Thyroid gland (tissue), 4 donors: Measurements from ENCODE around the gene MRPL23.

ENCODE experiments used
- POLR2A ChIP-seq, 2 donors: fragments of 450-650 bp; IDR thresholded peaks; one replicate each; pipeline ENCODE4 v1.6.1; 2017; ENCODE audit warnings: antibody characterized with exemption in 2 of 2, mild to moderate bottlenecking in 2 of 2, moderate library complexity in 1 of 2
- TF ChIP-seq, protein P1 (sequence below), 6 experiments: fragments of 200-600 bp in 3 of 6; fragments of 450-650 bp in 3 of 6; sonication (generic) in 3 of 6; IDR thresholded peaks; one replicate each; pipeline ENCODE4 v1.5.1; 2016 to 2019; ENCODE audit warnings: antibody characterized with exemption in 6 of 6, mild to moderate bottlenecking in 2 of 6, inconsistent platforms in 1 of 6, moderate library complexity in 1 of 6

DNA sequence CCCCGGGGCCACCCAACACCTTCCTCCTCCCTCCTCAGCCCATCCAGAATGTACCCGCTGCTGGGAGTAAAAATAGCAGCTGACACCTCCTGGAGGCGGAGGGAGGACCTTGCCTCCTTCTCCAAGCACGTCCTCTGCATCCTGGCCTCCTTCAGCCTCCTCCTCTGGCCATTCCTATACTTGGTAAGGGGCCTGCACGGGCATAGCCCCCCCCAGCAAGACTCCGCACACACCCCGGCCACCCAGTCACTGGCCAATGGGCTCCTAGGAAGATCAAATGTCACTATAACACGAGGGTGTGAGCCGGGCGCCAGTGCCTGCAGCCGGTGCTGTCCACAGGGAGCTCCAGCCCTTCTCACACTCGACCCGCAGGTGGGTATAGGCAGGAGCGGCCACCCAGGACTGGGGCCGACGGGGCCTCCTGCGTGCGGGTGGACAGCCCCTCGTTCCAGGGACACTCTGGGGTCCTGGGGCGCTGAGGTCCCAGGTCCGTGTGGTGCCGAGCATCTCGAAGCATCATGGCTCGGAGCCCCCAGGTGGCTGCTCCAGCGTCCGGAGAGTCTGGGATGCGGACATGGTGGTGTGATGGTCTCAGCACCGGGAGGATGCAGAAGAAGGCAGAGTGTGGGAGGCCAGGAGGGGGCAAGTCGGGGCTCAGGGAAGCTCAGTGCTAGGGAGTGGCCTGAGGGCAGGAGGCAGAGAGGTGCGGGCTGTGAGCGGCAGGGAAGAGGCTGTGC is 27.6 kb upstream of the MRPL23 start, which contains the start of gene TNNT3:
- no peak for TF ChIP-seq POLR2A (IDR thresholded peaks at IDR 0.05)
- TF ChIP-seq, protein P1, sequence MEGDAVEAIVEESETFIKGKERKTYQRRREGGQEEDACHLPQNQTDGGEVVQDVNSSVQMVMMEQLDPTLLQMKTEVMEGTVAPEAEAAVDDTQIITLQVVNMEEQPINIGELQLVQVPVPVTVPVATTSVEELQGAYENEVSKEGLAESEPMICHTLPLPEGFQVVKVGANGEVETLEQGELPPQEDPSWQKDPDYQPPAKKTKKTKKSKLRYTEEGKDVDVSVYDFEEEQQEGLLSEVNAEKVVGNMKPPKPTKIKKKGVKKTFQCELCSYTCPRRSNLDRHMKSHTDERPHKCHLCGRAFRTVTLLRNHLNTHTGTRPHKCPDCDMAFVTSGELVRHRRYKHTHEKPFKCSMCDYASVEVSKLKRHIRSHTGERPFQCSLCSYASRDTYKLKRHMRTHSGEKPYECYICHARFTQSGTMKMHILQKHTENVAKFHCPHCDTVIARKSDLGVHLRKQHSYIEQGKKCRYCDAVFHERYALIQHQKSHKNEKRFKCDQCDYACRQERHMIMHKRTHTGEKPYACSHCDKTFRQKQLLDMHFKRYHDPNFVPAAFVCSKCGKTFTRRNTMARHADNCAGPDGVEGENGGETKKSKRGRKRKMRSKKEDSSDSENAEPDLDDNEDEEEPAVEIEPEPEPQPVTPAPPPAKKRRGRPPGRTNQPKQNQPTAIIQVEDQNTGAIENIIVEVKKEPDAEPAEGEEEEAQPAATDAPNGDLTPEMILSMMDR (IDR thresholded peaks at IDR 0.05), result no peak
